ENCODE data around the gene NKAPD1.
"Not testable (repeated sequence)": the region's sequence is repeated elsewhere in the genome, so short reads cannot be mapped to it uniquely, and the experiment has no call there.

NKAPD1 gene

GRCh38 chr11:112087212-112087611 lies 13.1 kb downstream of the NKAPD1 start:
- no peak for DNase-seq

GRCh38 chr11:112095302-112095701 lies 21.2 kb downstream of the NKAPD1 start:
- not testable (repeated sequence) for DNase-seq

DNA sequence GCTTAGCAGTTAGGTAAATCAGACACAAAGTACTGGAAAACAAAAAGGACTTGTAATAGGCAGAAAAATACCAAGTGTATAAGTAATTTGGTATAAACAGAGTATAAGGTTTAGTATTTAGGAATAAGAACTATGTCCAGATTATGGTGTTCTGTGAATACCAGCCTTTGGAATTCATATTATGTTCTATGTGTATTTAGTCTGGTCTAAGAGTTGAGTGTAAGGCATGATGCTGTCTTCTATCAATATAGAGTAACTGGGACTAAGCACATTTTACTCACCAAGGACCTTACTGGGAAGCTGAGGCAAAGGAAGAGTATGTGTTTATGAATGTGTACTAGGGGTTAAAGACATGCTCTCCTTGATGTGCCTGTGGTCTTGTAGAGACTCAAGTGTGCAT lies 22.1 kb downstream of the NKAPD1 start:
- no peak for DNase-seq

- no peak for DNase-seq
Measured at GRCh38 chr11:112097734-112098528, 23.8 kb downstream of the NKAPD1 start.

DNA sequence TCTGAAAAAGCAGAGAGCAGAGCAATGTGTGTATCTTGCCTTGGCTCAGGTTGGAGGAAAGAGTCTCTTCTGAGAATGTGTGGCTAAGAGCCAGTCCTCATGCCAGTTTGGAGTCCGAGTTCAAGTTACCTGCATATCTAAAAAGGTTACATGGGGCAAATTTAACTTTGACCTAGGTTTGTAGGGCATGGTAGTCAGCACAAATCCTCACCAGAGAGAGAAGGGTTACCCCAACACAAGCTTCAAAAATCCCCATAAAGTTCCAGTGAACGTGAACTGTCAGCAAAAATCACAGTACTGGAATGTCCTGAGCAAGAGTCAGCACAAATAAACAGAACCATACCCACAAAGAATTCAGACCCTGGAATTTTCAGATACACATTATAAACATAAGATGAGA lies 26.4 kb downstream of the NKAPD1 start:
- no peak for DNase-seq

- DNase-seq: no peak
Measured at GRCh38 chr11:112103446-112103845, 29.3 kb downstream of the NKAPD1 start.

DNA sequence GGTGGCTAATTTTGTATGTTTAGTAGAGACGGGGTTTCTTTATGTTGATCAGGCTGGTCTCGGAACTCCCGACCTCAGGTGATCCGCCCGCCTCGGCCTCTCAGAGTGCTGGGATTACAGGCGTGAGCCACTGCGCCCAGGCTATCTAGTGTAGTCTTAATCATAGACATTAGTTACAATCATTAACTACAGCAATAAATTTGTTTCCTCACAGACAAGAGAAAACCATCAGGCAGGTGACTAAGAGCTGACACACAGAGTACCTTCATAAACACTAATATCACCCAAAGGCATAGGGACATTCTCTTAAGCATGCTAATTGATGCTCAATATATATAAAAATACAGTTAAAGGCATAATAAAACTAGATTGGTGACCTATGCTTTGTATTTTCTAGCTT lies 32.0 kb downstream of the NKAPD1 start:
- DNase-seq: no peak

- peak; percentile 20 for DNase-seq
Measured at GRCh38 chr11:112113539-112114457, 39.7 kb downstream of the NKAPD1 start.

GRCh38 chr11:112114460-112114859 lies 40.4 kb downstream of the NKAPD1 start:
- no peak for DNase-seq

GRCh38 chr11:112115386-112115785 lies 41.3 kb downstream of the NKAPD1 start:
- no peak for DNase-seq

DNA sequence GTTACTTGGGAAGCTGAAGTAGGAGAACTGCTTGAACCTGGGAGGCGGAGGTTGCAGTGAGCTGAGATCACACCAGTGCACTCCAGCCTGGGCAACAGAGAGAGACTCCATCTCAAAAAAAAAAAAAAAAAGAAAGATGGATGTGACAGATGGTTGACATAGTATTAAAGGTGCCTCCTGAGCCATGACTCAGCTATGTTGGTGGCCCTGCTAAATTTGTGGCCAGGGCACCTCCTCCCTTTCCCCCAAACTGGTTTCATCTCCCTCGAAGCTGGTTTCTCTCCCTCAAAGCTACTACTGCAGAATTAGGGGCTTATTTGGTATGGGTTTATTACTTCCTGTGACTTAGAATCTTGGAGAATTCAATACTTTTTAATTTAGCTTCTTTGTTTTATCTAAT lies 44.1 kb downstream of the NKAPD1 start:
- no peak for DNase-seq

- no peak for DNase-seq
Measured at GRCh38 chr11:112121981-112122615, 48.0 kb downstream of the NKAPD1 start.

GRCh38 chr11:112123129-112123528 lies 49.0 kb downstream of the NKAPD1 start:
- no peak for DNase-seq

GRCh38 chr11:112127056-112127455 lies 53.0 kb downstream of the NKAPD1 start:
- no peak for DNase-seq

DNA sequence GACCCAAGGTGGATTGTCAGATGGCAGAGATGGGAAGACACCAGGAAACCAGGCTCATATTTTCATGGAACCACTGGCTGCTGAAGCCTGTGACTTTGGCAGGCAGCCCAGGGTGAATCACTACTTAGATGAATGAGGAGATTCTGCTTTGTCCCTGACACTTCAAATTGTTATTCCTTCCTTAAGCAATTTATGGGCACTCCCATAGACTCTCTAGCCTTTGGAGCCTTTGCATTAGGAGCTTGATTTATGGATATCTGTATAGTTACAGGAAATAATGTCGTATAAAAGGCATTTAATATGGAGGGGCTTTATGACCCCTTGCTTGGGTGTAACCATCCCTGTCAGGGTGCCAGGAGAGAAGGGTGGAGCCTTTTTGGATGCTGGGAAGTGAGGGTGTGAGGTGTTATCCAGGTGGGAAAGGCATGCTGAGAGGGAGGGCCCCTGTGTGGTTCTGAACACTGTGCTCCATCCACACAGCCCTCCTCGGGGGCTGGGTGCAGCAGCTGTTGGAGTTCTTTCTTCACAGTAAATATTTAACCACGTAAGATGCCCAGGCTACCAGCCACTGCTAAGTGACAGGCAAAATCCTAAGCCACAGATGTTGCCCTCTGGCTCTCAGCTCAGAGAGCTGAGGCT lies 54.5 kb downstream of the NKAPD1 start:
- peak; percentile 43 for DNase-seq

- DNase-seq: no peak
Measured at GRCh38 chr11:112129656-112130055, 55.6 kb downstream of the NKAPD1 start.

GRCh38 chr11:112132737-112133136 lies 58.6 kb downstream of the NKAPD1 start:
- DNase-seq: no peak

- no peak for DNase-seq
Measured at GRCh38 chr11:112134473-112134872, 60.4 kb downstream of the NKAPD1 start.

Data from NCI-H1105 (cell line).